ENCODE data around the gene IQCF5.

Gene IQCF5

DNA sequence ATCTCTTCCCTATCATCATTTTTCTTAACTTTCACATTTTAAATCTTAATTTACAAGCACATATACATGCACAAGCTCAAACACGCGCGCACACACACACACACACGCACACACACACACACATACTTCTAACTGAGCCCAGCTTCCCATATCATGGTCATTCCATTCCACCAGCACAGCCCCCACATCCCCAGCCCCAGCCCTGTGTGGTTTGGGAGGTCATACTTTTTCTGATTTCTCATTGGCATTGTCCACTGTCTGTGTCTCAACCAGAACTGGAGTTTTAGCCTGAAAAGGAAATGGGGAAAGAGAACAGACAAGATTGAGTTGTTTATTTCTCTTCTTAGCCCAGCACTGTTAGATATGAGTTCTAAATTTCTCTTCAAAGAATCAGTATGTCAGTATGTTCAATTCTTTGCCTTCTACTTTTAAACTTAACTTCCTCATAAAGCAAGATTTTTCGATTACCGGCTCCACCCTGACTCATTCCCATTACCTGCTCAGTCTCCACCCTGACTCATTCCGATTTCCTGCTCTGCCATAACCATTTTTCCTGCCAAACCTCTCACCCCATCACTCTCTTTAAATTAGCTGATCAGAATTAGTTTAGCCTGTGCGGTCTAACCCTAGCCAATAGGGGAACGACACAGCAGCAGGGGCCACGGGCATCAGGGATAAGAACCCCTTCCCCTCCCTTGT lies 21.4 kb upstream of the IQCF5 start:
- TF ChIP-seq, protein P1, sequence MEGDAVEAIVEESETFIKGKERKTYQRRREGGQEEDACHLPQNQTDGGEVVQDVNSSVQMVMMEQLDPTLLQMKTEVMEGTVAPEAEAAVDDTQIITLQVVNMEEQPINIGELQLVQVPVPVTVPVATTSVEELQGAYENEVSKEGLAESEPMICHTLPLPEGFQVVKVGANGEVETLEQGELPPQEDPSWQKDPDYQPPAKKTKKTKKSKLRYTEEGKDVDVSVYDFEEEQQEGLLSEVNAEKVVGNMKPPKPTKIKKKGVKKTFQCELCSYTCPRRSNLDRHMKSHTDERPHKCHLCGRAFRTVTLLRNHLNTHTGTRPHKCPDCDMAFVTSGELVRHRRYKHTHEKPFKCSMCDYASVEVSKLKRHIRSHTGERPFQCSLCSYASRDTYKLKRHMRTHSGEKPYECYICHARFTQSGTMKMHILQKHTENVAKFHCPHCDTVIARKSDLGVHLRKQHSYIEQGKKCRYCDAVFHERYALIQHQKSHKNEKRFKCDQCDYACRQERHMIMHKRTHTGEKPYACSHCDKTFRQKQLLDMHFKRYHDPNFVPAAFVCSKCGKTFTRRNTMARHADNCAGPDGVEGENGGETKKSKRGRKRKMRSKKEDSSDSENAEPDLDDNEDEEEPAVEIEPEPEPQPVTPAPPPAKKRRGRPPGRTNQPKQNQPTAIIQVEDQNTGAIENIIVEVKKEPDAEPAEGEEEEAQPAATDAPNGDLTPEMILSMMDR (IDR thresholded peaks at IDR 0.05; ENCODE audit: extremely low read depth, missing control alignments), result no peak
- no peak for DNase-seq (ENCODE audit: low spot score)

DNA sequence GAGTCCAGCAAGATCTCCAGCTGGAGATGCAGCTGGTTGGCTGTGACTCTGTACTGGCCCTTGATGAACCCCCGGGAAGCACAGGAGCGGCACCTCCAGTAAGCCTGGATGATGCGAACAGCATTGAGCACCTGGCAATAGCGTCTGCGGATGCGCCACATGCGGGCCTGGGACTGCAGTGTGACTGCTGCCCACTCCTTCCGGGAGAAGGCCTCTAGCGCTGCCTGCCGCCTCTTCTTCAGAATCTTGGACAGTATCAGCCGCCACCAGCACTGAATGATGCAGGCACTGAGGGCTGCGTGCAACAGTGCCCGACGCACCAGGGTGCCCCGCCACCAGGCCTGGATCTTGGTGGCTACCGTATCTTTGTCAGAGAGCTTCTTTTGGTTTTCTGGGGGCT lies 19.5 kb upstream of the IQCF5 start:
- TF ChIP-seq, protein P1 (IDR thresholded peaks at IDR 0.05; ENCODE audit: extremely low read depth, missing control alignments), result no peak

GRCh38 chr3:51894391-51894790 lies 19.0 kb upstream of the IQCF5 start:
- TF ChIP-seq, protein P1 (IDR thresholded peaks at IDR 0.05; ENCODE audit: extremely low read depth, missing control alignments), result no peak
- no peak for DNase-seq (ENCODE audit: low spot score)

More for the DNA sequence above, 19.5 kb upstream of the IQCF5 start:
- DNase-seq (ENCODE audit: low spot score), result no peak

GRCh38 chr3:51891242-51892039 lies 16.0 kb upstream of the IQCF5 start:
- no peak for DNase-seq (ENCODE audit: low spot score)
- TF ChIP-seq, protein P1 (IDR thresholded peaks at IDR 0.05; ENCODE audit: extremely low read depth, missing control alignments), result no peak

DNA sequence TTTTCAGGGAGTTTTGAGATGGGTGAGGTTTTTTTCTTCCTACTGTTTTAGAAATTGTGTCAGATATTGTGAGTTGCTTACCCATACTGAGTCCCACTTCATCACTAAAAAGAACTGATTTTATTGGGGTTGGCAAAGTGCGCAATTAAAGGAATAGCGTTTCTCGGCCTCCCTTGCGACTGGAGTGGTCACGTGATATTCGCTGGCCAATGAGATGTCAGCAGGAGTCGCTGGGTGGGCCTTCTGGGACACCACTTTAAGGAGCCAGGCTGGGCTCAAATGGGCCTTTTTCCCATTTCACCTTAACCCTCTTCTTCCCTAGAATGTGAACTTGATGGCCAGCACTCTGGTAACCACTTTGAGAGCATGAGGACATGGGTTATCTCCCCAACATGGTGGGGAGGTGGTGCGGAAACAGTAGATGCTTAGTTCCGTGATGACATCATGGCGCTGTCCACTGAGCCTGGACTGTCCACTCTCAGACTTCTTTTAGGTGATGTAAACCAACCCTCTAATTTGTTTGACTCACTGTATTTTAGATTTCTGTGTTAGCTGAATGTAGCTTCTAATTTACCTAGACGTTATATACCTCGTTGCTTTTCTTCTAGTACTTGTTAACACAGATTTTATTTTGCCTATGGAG lies 13.2 kb upstream of the IQCF5 start:
- DNase-seq (ENCODE audit: low spot score), result no peak
- TF ChIP-seq, protein P1 (IDR thresholded peaks at IDR 0.05; ENCODE audit: extremely low read depth, missing control alignments), result no peak

DNA sequence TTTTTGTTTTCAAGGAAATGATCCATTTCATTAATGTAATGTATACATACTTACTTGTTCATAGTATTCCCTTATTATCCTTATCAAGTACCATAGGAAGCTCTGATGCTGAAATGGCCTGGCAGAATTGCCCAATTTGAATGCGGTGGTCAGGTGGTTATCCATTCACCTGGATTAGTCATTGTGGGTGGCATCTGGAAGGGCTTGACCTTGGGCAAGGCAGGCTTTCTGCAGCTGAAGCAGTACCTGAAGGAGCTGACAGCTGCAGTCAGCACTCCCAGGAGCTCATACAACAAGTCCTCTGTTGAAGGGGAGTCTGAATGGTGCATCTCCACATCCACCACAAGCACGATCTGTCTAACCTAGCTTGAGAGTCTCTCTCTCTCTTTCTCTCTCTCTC lies 12.2 kb upstream of the IQCF5 start:
- no peak for DNase-seq (ENCODE audit: low spot score)
- TF ChIP-seq, protein P1 (IDR thresholded peaks at IDR 0.05; ENCODE audit: extremely low read depth, missing control alignments), result no peak

DNA sequence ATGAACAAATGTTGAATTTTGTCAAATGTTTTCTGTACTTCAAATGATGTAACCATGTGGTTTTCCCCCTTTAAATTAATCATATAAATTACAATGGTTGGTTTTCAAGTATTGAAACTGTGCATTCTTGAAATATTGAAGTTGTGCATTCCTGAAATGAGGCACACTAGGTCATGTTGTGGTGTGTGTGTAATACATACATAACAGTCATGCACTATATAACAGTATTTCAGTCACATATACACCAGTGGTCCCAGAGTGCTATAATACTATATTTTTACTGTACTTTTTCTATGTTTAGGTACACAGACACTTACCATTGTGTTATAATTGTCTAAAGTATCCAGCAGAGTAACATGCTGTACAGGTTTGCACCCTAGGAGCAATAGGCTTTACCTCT lies 11.0 kb upstream of the IQCF5 start:
- TF ChIP-seq, protein P1 (IDR thresholded peaks at IDR 0.05; ENCODE audit: extremely low read depth, missing control alignments), result no peak
- no peak for DNase-seq (ENCODE audit: low spot score)
